ENCODE results near the gene POU6F1.
"Not testable (repeated sequence)": the region's sequence is repeated elsewhere in the genome, so short reads cannot be mapped to it uniquely, and the experiment has no call there.

POU6F1 gene

GRCh38 chr12:51262758-51263177 is 44.9 kb upstream of the POU6F1 start:
- WGBS (ENCODE audit: extremely low coverage, insufficient coverage, insufficient read length) = no CpG with 5 or more reads among the region's 7 CpGs

GRCh38 chr12:51259600-51259999 is 41.7 kb upstream of the POU6F1 start:
- not testable (repeated sequence) for H3K4me2 ChIP-seq (ENCODE audit: low read length); H3K18ac ChIP-seq (ENCODE audit: low read length); H4K12ac ChIP-seq (ENCODE audit: low read depth, low read length); H2BK120ac ChIP-seq (ENCODE audit: insufficient read depth, low read length, poor library complexity); H2AK5ac ChIP-seq (ENCODE audit: low read length); H3K27ac ChIP-seq (ENCODE audit: low read depth, low read length); H3K23ac ChIP-seq (ENCODE audit: low read length); H2AFZ ChIP-seq (ENCODE audit: insufficient read depth, low read length, poor library complexity); H4K8ac ChIP-seq (ENCODE audit: low read depth, low read length); H3K9me3 ChIP-seq (ENCODE audit: insufficient read depth, low read depth, low read length); H2BK5ac ChIP-seq (ENCODE audit: low read depth, low read length, poor library complexity); DNase-seq; H3K4ac ChIP-seq (ENCODE audit: low read depth, low read length); H3K9ac ChIP-seq (ENCODE audit: low read length); H3K79me1 ChIP-seq (ENCODE audit: low read length); H3K4me1 ChIP-seq (ENCODE audit: control insufficient read depth in 1 of 2, insufficient read depth in 2 of 2, low read length in 2 of 2); H3K27me3 ChIP-seq (ENCODE audit: insufficient read depth, low read length); H3K4me3 ChIP-seq (ENCODE audit: low read depth, low read length); H4K91ac ChIP-seq (ENCODE audit: low read depth, low read length); H3K14ac ChIP-seq (ENCODE audit: low read length); H2BK12ac ChIP-seq (ENCODE audit: low read length); H3K79me2 ChIP-seq (ENCODE audit: control insufficient read depth, insufficient read depth, low read length, poor library complexity)
- WGBS (ENCODE audit: extremely low coverage, insufficient coverage, insufficient read length) = no CpG with 5 or more reads among the region's 1 CpG
- H3K36me3 ChIP-seq (ENCODE audit: control insufficient read depth in 1 of 2, insufficient read depth in 2 of 2, low read length in 2 of 2) = peaks cover 8 to 16% of the 10 kb centered on the region in 2 experiments

More at GRCh38 chr12:51262758-51263177, 44.9 kb upstream of the POU6F1 start:
- no peaks in the 10 kb centered on the region for H3K9me3 ChIP-seq (ENCODE audit: insufficient read depth, low read depth, low read length)
- peaks cover 1% of the 10 kb centered on the region for H3K79me2 ChIP-seq (ENCODE audit: control insufficient read depth, insufficient read depth, low read length, poor library complexity)
- no peaks in the 10 kb centered on the region for H3K27me3 ChIP-seq (ENCODE audit: insufficient read depth, low read length)
- peak overlapping the region; percentile 28 for H4K8ac ChIP-seq (ENCODE audit: low read depth, low read length)
- no peak overlapping the region for H3K4me2 ChIP-seq (ENCODE audit: low read length)
- H3K9ac ChIP-seq (ENCODE audit: low read length) = no peak overlapping the region
- peak overlapping the region; percentile 40 for H3K18ac ChIP-seq (ENCODE audit: low read length)
- peaks cover 2 to 9% of the 10 kb centered on the region in 2 experiments for H3K36me3 ChIP-seq (ENCODE audit: control insufficient read depth in 1 of 2, insufficient read depth in 2 of 2, low read length in 2 of 2)
- peak overlapping the region; percentile 69 for H3K4ac ChIP-seq (ENCODE audit: low read depth, low read length)
- no peak overlapping the region for H3K4me3 ChIP-seq (ENCODE audit: low read depth, low read length)
- no peak overlapping the region for H2BK5ac ChIP-seq (ENCODE audit: low read depth, low read length, poor library complexity)
- no peak overlapping the region for H3K23ac ChIP-seq (ENCODE audit: low read length)
- peaks cover 1% of the 10 kb centered on the region for H3K79me1 ChIP-seq (ENCODE audit: low read length)
- no peak overlapping the region for H2BK12ac ChIP-seq (ENCODE audit: low read length)
- no peak overlapping the region for H2AK5ac ChIP-seq (ENCODE audit: low read length)
- H4K91ac ChIP-seq (ENCODE audit: low read depth, low read length) = no peak overlapping the region
- no peaks in the 10 kb centered on the region for H3K4me1 ChIP-seq (ENCODE audit: control insufficient read depth in 1 of 2, insufficient read depth in 2 of 2, low read length in 2 of 2)
- H2BK120ac ChIP-seq (ENCODE audit: insufficient read depth, low read length, poor library complexity) = no peak overlapping the region
- H3K27ac ChIP-seq (ENCODE audit: low read depth, low read length) = no peak overlapping the region
- no peak overlapping the region for H3K14ac ChIP-seq (ENCODE audit: low read length)
- no peak overlapping the region for H2AFZ ChIP-seq (ENCODE audit: insufficient read depth, low read length, poor library complexity)
- no peak overlapping the region for H4K12ac ChIP-seq (ENCODE audit: low read depth, low read length)
- no peak for DNase-seq

- no peaks in the 10 kb centered on the region for H3K79me2 ChIP-seq (ENCODE audit: control insufficient read depth, insufficient read depth, low read length, poor library complexity)
- H3K27ac ChIP-seq (ENCODE audit: low read depth, low read length) = no peak overlapping the region
- H3K4me3 ChIP-seq (ENCODE audit: low read depth, low read length) = no peak overlapping the region
- H3K9me3 ChIP-seq (ENCODE audit: insufficient read depth, low read depth, low read length) = no peaks in the 10 kb centered on the region
- H2AK5ac ChIP-seq (ENCODE audit: low read length) = no peak overlapping the region
- H3K4ac ChIP-seq (ENCODE audit: low read depth, low read length) = no peak overlapping the region
- no peak overlapping the region for H4K8ac ChIP-seq (ENCODE audit: low read depth, low read length)
- peaks cover 11 to 13% of the 10 kb centered on the region in 2 experiments for H3K36me3 ChIP-seq (ENCODE audit: control insufficient read depth in 1 of 2, insufficient read depth in 2 of 2, low read length in 2 of 2)
- H2BK120ac ChIP-seq (ENCODE audit: insufficient read depth, low read length, poor library complexity) = no peak overlapping the region
- no peak overlapping the region for H3K4me2 ChIP-seq (ENCODE audit: low read length)
- no peak overlapping the region for H3K9ac ChIP-seq (ENCODE audit: low read length)
- DNase-seq = no peak
- peaks cover 2 to 8% of the 10 kb centered on the region in 2 experiments for H3K4me1 ChIP-seq (ENCODE audit: control insufficient read depth in 1 of 2, insufficient read depth in 2 of 2, low read length in 2 of 2)
- no peaks in the 10 kb centered on the region for H3K79me1 ChIP-seq (ENCODE audit: low read length)
- H2BK5ac ChIP-seq (ENCODE audit: low read depth, low read length, poor library complexity) = no peak overlapping the region
- no peaks in the 10 kb centered on the region for H3K27me3 ChIP-seq (ENCODE audit: insufficient read depth, low read length)
- no peak overlapping the region for H3K23ac ChIP-seq (ENCODE audit: low read length)
- WGBS (ENCODE audit: extremely low coverage, insufficient coverage, insufficient read length) = 100% methylated on average over 2 of the region's 4 CpGs
- H2AFZ ChIP-seq (ENCODE audit: insufficient read depth, low read length, poor library complexity) = no peak overlapping the region
- no peak overlapping the region for H4K12ac ChIP-seq (ENCODE audit: low read depth, low read length)
- H4K91ac ChIP-seq (ENCODE audit: low read depth, low read length) = no peak overlapping the region
- no peak overlapping the region for H2BK12ac ChIP-seq (ENCODE audit: low read length)
- no peak overlapping the region for H3K14ac ChIP-seq (ENCODE audit: low read length)
- no peak overlapping the region for H3K18ac ChIP-seq (ENCODE audit: low read length)
These were observed 36.7 kb upstream of the POU6F1 start for GRCh38 chr12:51254536-51254935.

GRCh38 chr12:51253276-51253675 is 35.4 kb upstream of the POU6F1 start:
- Histone ChIP-seq H4K91ac (ENCODE audit: low read depth, low read length) (no peak overlapping the region), H3K79me2 (ENCODE audit: control insufficient read depth, insufficient read depth, low read length, poor library complexity) (no peaks in the 10 kb centered on the region), H3K9me3 (ENCODE audit: insufficient read depth, low read depth, low read length) (peaks cover 1% of the 10 kb centered on the region), H3K36me3 (ENCODE audit: control insufficient read depth in 1 of 2, insufficient read depth in 2 of 2, low read length in 2 of 2) (peaks cover 13 to 16% of the 10 kb centered on the region in 2 experiments), H4K12ac (ENCODE audit: low read depth, low read length) (no peak overlapping the region), H3K4me1 (ENCODE audit: control insufficient read depth in 1 of 2, insufficient read depth in 2 of 2, low read length in 2 of 2) (peaks cover 2 to 8% of the 10 kb centered on the region in 2 experiments), H2AFZ (ENCODE audit: insufficient read depth, low read length, poor library complexity) (no peak overlapping the region), H4K8ac (ENCODE audit: low read depth, low read length) (no peak overlapping the region), H3K79me1 (ENCODE audit: low read length) (no peaks in the 10 kb centered on the region), H3K18ac (ENCODE audit: low read length) (no peak overlapping the region), H2AK5ac (ENCODE audit: low read length) (no peak overlapping the region), H3K27me3 (ENCODE audit: insufficient read depth, low read length) (no peaks in the 10 kb centered on the region), H2BK12ac (ENCODE audit: low read length) (no peak overlapping the region), H3K14ac (ENCODE audit: low read length) (no peak overlapping the region), H3K23ac (ENCODE audit: low read length) (no peak overlapping the region), H3K4me2 (ENCODE audit: low read length) (no peak overlapping the region), H3K4ac (ENCODE audit: low read depth, low read length) (no peak overlapping the region), H3K27ac (ENCODE audit: low read depth, low read length) (no peak overlapping the region), H3K9ac (ENCODE audit: low read length) (no peak overlapping the region), H3K4me3 (ENCODE audit: low read depth, low read length) (no peak overlapping the region), H2BK5ac (ENCODE audit: low read depth, low read length, poor library complexity) (no peak overlapping the region), H2BK120ac (ENCODE audit: insufficient read depth, low read length, poor library complexity) (no peak overlapping the region)
- WGBS (ENCODE audit: extremely low coverage, insufficient coverage, insufficient read length) = no CpG with 5 or more reads among the region's 1 CpG
- DNase-seq = no peak

Data from trophoblast cell (in vitro differentiated cells and primary cell).